ENCODE data around the gene POFUT2.

The POFUT2 gene

DNA sequence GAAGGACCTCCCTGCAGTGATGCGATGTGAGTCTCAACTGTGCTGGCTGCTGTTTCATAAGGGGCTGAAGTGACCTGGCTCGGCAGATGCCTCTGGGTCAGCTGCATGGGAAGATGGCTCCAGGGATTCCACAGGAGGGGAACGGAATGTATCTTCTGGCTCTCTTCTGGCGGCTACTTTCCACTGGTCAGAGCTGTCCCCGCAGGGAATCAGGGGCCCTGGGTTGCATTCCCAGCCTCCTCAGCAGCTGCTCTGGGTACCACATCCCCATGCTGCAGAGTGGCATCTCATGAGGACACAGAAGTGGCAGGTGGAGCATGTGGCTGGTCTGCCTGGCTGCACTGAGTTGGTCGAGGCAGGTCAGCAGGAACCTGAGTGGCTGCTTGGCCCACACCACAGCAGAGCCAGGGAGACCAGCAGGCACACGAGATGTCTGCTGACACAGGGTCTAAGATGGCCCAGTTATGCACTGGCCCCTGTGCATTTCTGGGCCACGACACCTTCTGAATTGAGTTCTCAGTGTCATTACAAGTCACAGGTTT, 42.8 kb downstream of the POFUT2 start:
- no peak for TF ChIP-seq CTCF (conservative IDR thresholded peaks at IDR 0.05; ENCODE audit: low read depth, low read length)
- H3K27ac ChIP-seq, result no peak overlapping the region

DNA sequence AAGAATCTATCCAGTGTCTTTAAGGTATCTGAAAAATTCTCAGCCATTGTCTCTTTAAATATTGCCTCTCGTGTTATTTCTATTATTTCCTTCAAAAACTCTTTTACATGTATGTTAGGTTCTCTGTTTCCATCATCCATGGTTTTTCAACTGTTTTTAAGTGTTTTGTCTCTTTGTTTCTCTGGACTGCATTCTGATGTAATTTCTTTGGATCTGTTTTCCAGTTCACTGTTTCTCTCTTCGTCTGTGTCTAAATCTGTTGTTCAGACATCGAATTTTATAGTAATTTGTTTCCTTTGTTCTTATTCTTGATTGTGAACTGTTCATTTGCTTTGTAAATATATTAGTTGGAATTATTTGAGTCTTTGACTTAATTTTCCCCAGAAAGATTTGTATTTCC, 44.1 kb downstream of the POFUT2 start:
- no peaks in the 10 kb centered on the region for H3K4me1 ChIP-seq (ENCODE audit: low read depth, poor library complexity, severe bottlenecking)
- no peak overlapping the region for H3K4me2 ChIP-seq
- no peaks in the 10 kb centered on the region for H3K36me3 ChIP-seq (ENCODE audit: insufficient read depth)
- no peaks in the 10 kb centered on the region for H4K20me1 ChIP-seq (ENCODE audit: insufficient read depth)
- no peak overlapping the region for H3K4me3 ChIP-seq (IDR thresholded peaks at IDR 0.05; ENCODE audit: insufficient read depth, low read depth, low read length)
- H3K79me2 ChIP-seq (ENCODE audit: insufficient read depth, low read depth), result no peaks in the 10 kb centered on the region
- H3K9ac ChIP-seq, result no peak overlapping the region
- no peak for TF ChIP-seq CTCF (conservative IDR thresholded peaks at IDR 0.05; ENCODE audit: low read depth, low read length)
- H3K27me3 ChIP-seq (ENCODE audit: insufficient read depth, low read depth), result peaks cover 14% of the 10 kb centered on the region
- no peak overlapping the region for H3K27ac ChIP-seq
- no peak overlapping the region for H2AFZ ChIP-seq (ENCODE audit: low read depth)

More for the DNA sequence above, 42.8 kb downstream of the POFUT2 start:
- Histone ChIP-seq H3K36me3 (ENCODE audit: insufficient read depth) (no peaks in the 10 kb centered on the region), H4K20me1 (ENCODE audit: insufficient read depth) (no peaks in the 10 kb centered on the region), H3K79me2 (ENCODE audit: insufficient read depth, low read depth) (no peaks in the 10 kb centered on the region), H3K27me3 (ENCODE audit: insufficient read depth, low read depth) (peaks cover 14% of the 10 kb centered on the region), H3K4me2 (no peak overlapping the region), H3K4me3 (IDR thresholded peaks at IDR 0.05; ENCODE audit: insufficient read depth, low read depth, low read length) (no peak overlapping the region), H2AFZ (ENCODE audit: low read depth) (no peak overlapping the region), H3K9ac (no peak overlapping the region), H3K4me1 (ENCODE audit: low read depth, poor library complexity, severe bottlenecking) (no peaks in the 10 kb centered on the region)

DNA sequence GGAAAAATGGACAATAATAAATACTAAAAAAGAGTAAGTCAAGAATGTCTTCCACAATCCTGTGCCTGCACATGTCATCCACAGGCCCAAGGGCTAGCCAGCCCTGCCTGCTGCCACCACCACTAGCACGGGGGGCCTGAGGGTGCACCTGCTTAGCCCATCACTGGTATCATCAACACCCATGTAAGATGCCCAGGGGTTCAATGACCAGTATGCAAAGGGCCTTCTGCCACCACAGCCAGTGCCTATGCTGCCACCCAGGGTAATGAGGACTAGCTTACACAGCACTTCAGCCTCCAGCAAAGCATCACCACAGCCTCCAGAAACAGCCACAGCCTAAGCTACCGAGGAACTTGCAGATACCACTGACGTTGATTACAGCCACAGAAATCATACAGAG, 46.3 kb downstream of the POFUT2 start:
- Histone ChIP-seq H3K4me1 (ENCODE audit: low read depth, poor library complexity, severe bottlenecking) (no peaks in the 10 kb centered on the region), H3K27ac (no peak overlapping the region), H3K4me2 (no peak overlapping the region), H3K9ac (no peak overlapping the region), H2AFZ (ENCODE audit: low read depth) (no peak overlapping the region), H4K20me1 (ENCODE audit: insufficient read depth) (no peaks in the 10 kb centered on the region), H3K27me3 (ENCODE audit: insufficient read depth, low read depth) (peaks cover 9% of the 10 kb centered on the region; the same call in 1 of the 2 replicates), H3K79me2 (ENCODE audit: insufficient read depth, low read depth) (no peaks in the 10 kb centered on the region), H3K36me3 (ENCODE audit: insufficient read depth) (no peaks in the 10 kb centered on the region), H3K4me3 (IDR thresholded peaks at IDR 0.05; ENCODE audit: insufficient read depth, low read depth, low read length) (no peak overlapping the region)
- TF ChIP-seq CTCF (conservative IDR thresholded peaks at IDR 0.05; ENCODE audit: low read depth, low read length), result no peak

GRCh38 chr21:45237401-45237800, 50.3 kb downstream of the POFUT2 start:
- Histone ChIP-seq H3K9ac (no peak overlapping the region), H3K4me1 (ENCODE audit: low read depth, poor library complexity, severe bottlenecking) (no peaks in the 10 kb centered on the region), H3K27ac (no peak overlapping the region), H4K20me1 (ENCODE audit: insufficient read depth) (no peaks in the 10 kb centered on the region), H3K4me2 (no peak overlapping the region), H3K27me3 (ENCODE audit: insufficient read depth, low read depth) (no peaks in the 10 kb centered on the region), H2AFZ (ENCODE audit: low read depth) (no peak overlapping the region), H3K36me3 (ENCODE audit: insufficient read depth) (no peaks in the 10 kb centered on the region), H3K4me3 (IDR thresholded peaks at IDR 0.05; ENCODE audit: insufficient read depth, low read depth, low read length) (no peak overlapping the region), H3K79me2 (ENCODE audit: insufficient read depth, low read depth) (no peaks in the 10 kb centered on the region)
- TF ChIP-seq CTCF (conservative IDR thresholded peaks at IDR 0.05; ENCODE audit: low read depth, low read length), result no peak
